ENCODE data around the gene ZNF783. TPM values are rescaled to one million over a fixed set of nuclear protein-coding genes. Genes with fewer than 3 reads are reported as not detected.

Gene ZNF783
- total and polyA plus RNA-seq, 2 of the 8 experiments (the other 6 are each of a cell fraction or from before 2014, with no cell fraction given), result 7.3 to 8.2 TPM

DNA sequence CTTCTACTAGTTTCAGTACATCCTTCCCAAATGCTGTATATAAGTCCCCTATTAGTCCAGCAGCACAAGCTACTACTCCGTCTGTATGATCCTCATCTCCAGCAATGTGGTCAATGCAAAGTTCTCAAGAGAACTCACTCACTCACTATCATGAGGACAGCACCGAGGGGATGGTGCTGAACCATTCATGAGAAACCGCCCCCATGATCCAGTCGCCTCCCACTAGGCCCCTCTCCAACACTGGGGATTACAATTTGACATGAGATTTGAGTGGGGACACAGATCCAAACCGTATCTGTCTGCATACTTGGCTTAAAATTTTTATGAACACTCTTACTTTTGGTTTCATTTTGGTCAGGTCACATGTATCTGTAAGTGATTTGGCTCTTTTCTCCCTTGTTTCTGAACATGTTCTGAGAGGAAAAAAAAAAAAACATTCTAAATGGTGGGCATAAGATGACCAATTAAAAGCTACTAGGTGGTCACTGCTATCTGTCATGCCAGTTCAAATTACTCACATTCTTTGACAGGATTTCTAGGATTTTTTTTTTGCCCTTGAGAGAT lies 60.1 kb downstream of the ZNF783 start:
- Histone ChIP-seq H3K4ac (replicated peaks; ENCODE audit: insufficient read length, low read depth, low read length) (no peak overlapping the region), H2BK12ac (ENCODE audit: low read depth, low read length) (peak overlapping the region; percentile 90; the same call in 1 of the 2 replicates), H3K27ac (ENCODE audit: low read depth, low read length) (no peak overlapping the region), H3K4me1 (replicated peaks in 1 of 4; ENCODE audit: control insufficient read depth in 3 of 4, insufficient read depth in 4 of 4, low read length in 3 of 4) (peaks cover 0 to 9% (median 3%) of the 10 kb centered on the region in 4 experiments; a peak in 4 of 7 replicates), H3K14ac (ENCODE audit: insufficient read length) (no peak overlapping the region), H3K79me1 (ENCODE audit: low read depth, low read length) (no peaks in the 10 kb centered on the region), H2BK120ac (replicated peaks; ENCODE audit: low read depth, low read length) (peak overlapping the region; percentile 54), H3K79me2 (ENCODE audit: control insufficient read depth in 1 of 2, insufficient read depth in 2 of 2, low read length in 2 of 2) (no peaks in the 10 kb centered on the region), H2AFZ (ENCODE audit: low read length) (peak overlapping the region; percentile 83; the same call in 1 of the 2 replicates), H4K5ac (ENCODE audit: insufficient read length, low read depth, low read length) (no peak overlapping the region), H4K91ac (replicated peaks; ENCODE audit: insufficient read length, low read length) (no peak overlapping the region), H3K9me3 (ENCODE audit: insufficient read depth in 2 of 2, low read depth in 1 of 2, low read length in 1 of 2) (peaks cover 3 to 9% of the 10 kb centered on the region in 2 experiments; a peak in 3 of 4 replicates), H4K20me1 (replicated peaks in 1 of 2; ENCODE audit: control insufficient read depth in 1 of 2, insufficient read depth in 2 of 2, low read length in 2 of 2) (no peaks in the 10 kb centered on the region), H3K56ac (replicated peaks; ENCODE audit: insufficient read length, low read depth, low read length) (no peak overlapping the region), H3K18ac (ENCODE audit: extremely low read depth, low read length) (peak overlapping the region; percentile 51; the same call in 1 of the 2 replicates), H4K8ac (ENCODE audit: extremely low read depth, insufficient read depth, low read length) (no peak overlapping the region), H3K23ac (ENCODE audit: insufficient read length) (no peak overlapping the region), H3K4me3 (ENCODE audit: extremely low read depth in 1 of 4, insufficient read depth in 2 of 4, low read depth in 3 of 4, low read length in 4 of 4) (peak overlapping the region in 2 of 4 experiments; percentile 36 to 42; a peak in 2 of 8 replicates), H3K9ac (replicated peaks in 1 of 4; ENCODE audit: extremely low read depth in 1 of 4, low read depth in 3 of 4, low read length in 3 of 4) (peak overlapping the region in 1 of 4 experiments; percentile 1; a peak in 1 of 7 replicates), H3K36me3 (ENCODE audit: control insufficient read depth in 2 of 4, insufficient read depth in 4 of 4, low read length in 3 of 4) (no peaks in the 10 kb centered on the region; a peak in 1 of 8 replicates), H3K4me2 (ENCODE audit: insufficient read depth in 1 of 2, low read depth in 2 of 2, low read length in 2 of 2) (peak overlapping the region; percentile 27 to 82), H2AK5ac (ENCODE audit: low read depth, low read length) (no peak overlapping the region), H3K27me3 (replicated peaks in 1 of 4; ENCODE audit: control insufficient read depth in 3 of 4, extremely low read depth in 1 of 4, insufficient read depth in 3 of 4, low read length in 3 of 4) (no peaks in the 10 kb centered on the region), H3K23me2 (ENCODE audit: low read depth, low read length) (peaks cover 3% of the 10 kb centered on the region; the same call in 1 of the 2 replicates), H2BK15ac (ENCODE audit: low read length) (peak overlapping the region; percentile 29; the same call in 1 of the 2 replicates), H2BK20ac (ENCODE audit: low read length) (0 out of 2 replicates have a peak overlapping the region, but pooled peaks have one; percentile 61), H2BK5ac (ENCODE audit: low read depth, low read length) (0 out of 2 replicates have a peak overlapping the region, but pooled peaks have one; percentile 12)
- POLR2A ChIA-PET (ENCODE audit: partially characterized antibody), result interaction anchor here (0.6 to 1.9 kb wide), 3 partner anchors 9 to 59 kb away, joined by 3 to 7 read pairs (median 4); no protein-coding TSS in a partner anchor
- DNase-seq (ENCODE audit: low read depth in 1 of 2, low spot score in 2 of 2), result no peak
- peak; percentile 48 for FAIRE-seq
- WGBS, 2 experiments (ENCODE audit: extremely low coverage in 1 of 2, insufficient coverage in 1 of 2, insufficient read length in 1 of 2, insufficient replicate concordance in 2 of 2, low coverage in 1 of 2, low lambda C conversion rate in 2 of 2, missing lambda C conversion rate in 1 of 2), result 82% methylated on average over 5 of the region's 5 CpGs; no CpG with 5 or more reads in 1 of the 2 experiments
- CTCF ChIA-PET (ENCODE audit: partially characterized antibody), result interaction anchor here (1.1 to 4.0 kb wide), 7 partner anchors 11 to 97 kb away, joined by 3 to 16 read pairs (median 5); no protein-coding TSS in a partner anchor
- TF ChIP-seq KDM4A (IDR thresholded peaks at IDR 0.05; ENCODE audit: low read depth, low read length, severe bottlenecking) (no peak), TCF12 (IDR thresholded peaks at IDR 0.05; ENCODE audit: low read depth, low read length) (no peak), BRCA1 (IDR thresholded peaks at IDR 0.05; ENCODE audit: low read depth, low read length) (no peak), RXRA (IDR thresholded peaks at IDR 0.05; ENCODE audit: insufficient read depth, low read depth, low read length) (no peak), GTF2F1 (IDR thresholded peaks at IDR 0.05; ENCODE audit: borderline replicate concordance, low read depth, low read length) (no peak), SIX5 (IDR thresholded peaks at IDR 0.05; ENCODE audit: low read depth, low read length) (no peak), SRF (IDR thresholded peaks at IDR 0.05; ENCODE audit: low read depth, low read length) (no peak), NRF1 (IDR thresholded peaks at IDR 0.05; ENCODE audit: low read depth, low read length) (no peak), CEBPB (IDR thresholded peaks at IDR 0.05; ENCODE audit: low read depth, low read length) (no peak)
- TF ChIP-seq, protein P1, sequence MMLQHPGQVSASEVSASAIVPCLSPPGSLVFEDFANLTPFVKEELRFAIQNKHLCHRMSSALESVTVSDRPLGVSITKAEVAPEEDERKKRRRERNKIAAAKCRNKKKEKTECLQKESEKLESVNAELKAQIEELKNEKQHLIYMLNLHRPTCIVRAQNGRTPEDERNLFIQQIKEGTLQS (IDR thresholded peaks at IDR 0.05; ENCODE audit: insufficient read depth, low read depth, low read length), result no peak
- TF ChIP-seq, protein P2, sequence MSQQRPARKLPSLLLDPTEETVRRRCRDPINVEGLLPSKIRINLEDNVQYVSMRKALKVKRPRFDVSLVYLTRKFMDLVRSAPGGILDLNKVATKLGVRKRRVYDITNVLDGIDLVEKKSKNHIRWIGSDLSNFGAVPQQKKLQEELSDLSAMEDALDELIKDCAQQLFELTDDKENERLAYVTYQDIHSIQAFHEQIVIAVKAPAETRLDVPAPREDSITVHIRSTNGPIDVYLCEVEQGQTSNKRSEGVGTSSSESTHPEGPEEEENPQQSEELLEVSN (IDR thresholded peaks at IDR 0.05), result no peak

Data from H1 (cell line).